Measurements from ENCODE around the gene CFAP92. TPM values are rescaled to one million over a fixed set of nuclear protein-coding genes. Genes with fewer than 3 reads are reported as not detected.

Gene CFAP92
- total RNA-seq, 3 donors from 2014 or later: 1.1 to 1.5 (median 1.3) TPM

GRCh38 chr3:129033633-129034321 is 39.9 kb upstream of the CFAP92 start:
- no peaks in the 10 kb centered on the region for H3K36me3 ChIP-seq (ENCODE audit: low read depth)
- no peak for ATAC-seq
- intact Hi-C loops (cut with DNase I, micrococcal nuclease): no loop called here
- no peaks in the 10 kb centered on the region for H3K9me3 ChIP-seq
- peak in 2 of 3 donors; percentile 16 to 43 for DNase-seq
- no peak for TF ChIP-seq CTCF (IDR thresholded peaks at IDR 0.05)
- H3K4me1 ChIP-seq (ENCODE audit: low read depth): peaks cover 4% of the 10 kb centered on the region
- no peak overlapping the region for H3K4me3 ChIP-seq

GRCh38 chr3:129033151-129033550 is 39.3 kb upstream of the CFAP92 start:
- no peaks in the 10 kb centered on the region for H3K9me3 ChIP-seq
- H3K4me3 ChIP-seq: no peak overlapping the region
- TF ChIP-seq CTCF (IDR thresholded peaks at IDR 0.05): no peak
- peak in 2 of 3 donors; percentile 13 to 15 for DNase-seq
- H3K4me1 ChIP-seq (ENCODE audit: low read depth): peaks cover 4% of the 10 kb centered on the region
- no peak for ATAC-seq
- intact Hi-C loops (cut with DNase I, micrococcal nuclease): no loop called here
- H3K36me3 ChIP-seq (ENCODE audit: low read depth): no peaks in the 10 kb centered on the region

GRCh38 chr3:129032716-129033115 is 38.8 kb upstream of the CFAP92 start:
- Histone ChIP-seq H3K4me1 (ENCODE audit: low read depth) (peaks cover 4% of the 10 kb centered on the region), H3K4me3 (no peak overlapping the region), H3K36me3 (ENCODE audit: low read depth) (no peaks in the 10 kb centered on the region), H3K9me3 (no peaks in the 10 kb centered on the region)
- intact Hi-C loops (cut with DNase I, micrococcal nuclease): no loop called here
- TF ChIP-seq CTCF (IDR thresholded peaks at IDR 0.05): no peak
- ATAC-seq (no peak), DNase-seq (peak in 2 of 3 donors; percentile 21 to 27)

GRCh38 chr3:129031476-129032215 is 37.8 kb upstream of the CFAP92 start:
- H3K36me3 ChIP-seq (ENCODE audit: low read depth): no peaks in the 10 kb centered on the region
- no peak overlapping the region for H3K4me3 ChIP-seq
- no peaks in the 10 kb centered on the region for H3K9me3 ChIP-seq
- H3K4me1 ChIP-seq (ENCODE audit: low read depth): peaks cover 7% of the 10 kb centered on the region
- intact Hi-C loops (cut with DNase I, micrococcal nuclease): no loop called here
- no peak for TF ChIP-seq CTCF (IDR thresholded peaks at IDR 0.05)
- ATAC-seq (no peak), DNase-seq (peak in 2 of 3 donors; percentile 14 to 33)

GRCh38 chr3:129030611-129031010 is 36.7 kb upstream of the CFAP92 start:
- ATAC-seq: no peak

More at GRCh38 chr3:129030611-129031010, 36.7 kb upstream of the CFAP92 start:
- Histone ChIP-seq H3K4me3 (no peak overlapping the region), H3K36me3 (ENCODE audit: low read depth) (no peaks in the 10 kb centered on the region), H3K9me3 (no peaks in the 10 kb centered on the region), H3K4me1 (ENCODE audit: low read depth) (peaks cover 8% of the 10 kb centered on the region)
- intact Hi-C loops (cut with DNase I, micrococcal nuclease): no loop called here
- no peak for TF ChIP-seq CTCF (IDR thresholded peaks at IDR 0.05)
- peak in 1 of 3 donors; percentile 19 for DNase-seq

All from mucosa of descending colon (tissue), 3 donors.